ENCODE data around the gene TTLL9. TPM values are rescaled to one million over a fixed set of nuclear protein-coding genes. Genes with fewer than 3 reads are reported as not detected.

The TTLL9 gene
- total RNA-seq, 2 donors from 2014 or later, result not detected

- Histone ChIP-seq H3K4me1 (ENCODE audit: control insufficient read depth in 1 of 2, low read depth in 2 of 2) (no peaks in the 10 kb centered on the region), H3K27ac (no peak overlapping the region), H3K4me3 (no peak overlapping the region), H3K36me3 (no peaks in the 10 kb centered on the region), H3K27me3 (replicated peaks; ENCODE audit: insufficient read depth) (no peaks in the 10 kb centered on the region), H3K9me3 (no peaks in the 10 kb centered on the region)
- TF ChIP-seq CTCF (IDR thresholded peaks at IDR 0.05), result no peak
- no peak for ATAC-seq (ENCODE audit: insufficient number of reproducible peaks, low FRiP score, low read depth)
- no peak for DNase-seq (ENCODE audit: low spot score)
Observed at GRCh38 chr20:31933698-31934097, 63.3 kb downstream of the TTLL9 start.

GRCh38 chr20:31934491-31934890 is 64.1 kb downstream of the TTLL9 start:
- Histone ChIP-seq H3K36me3 (no peaks in the 10 kb centered on the region), H3K4me3 (no peak overlapping the region), H3K27me3 (replicated peaks; ENCODE audit: insufficient read depth) (no peaks in the 10 kb centered on the region), H3K9me3 (no peaks in the 10 kb centered on the region), H3K4me1 (ENCODE audit: control insufficient read depth in 1 of 2, low read depth in 2 of 2) (no peaks in the 10 kb centered on the region), H3K27ac (no peak overlapping the region)
- TF ChIP-seq CTCF (IDR thresholded peaks at IDR 0.05), result no peak
- DNase-seq (ENCODE audit: low spot score) (no peak), ATAC-seq (ENCODE audit: insufficient number of reproducible peaks, low FRiP score, low read depth) (no peak)

- DNase-seq (ENCODE audit: low spot score), result no peak
- Histone ChIP-seq H3K27ac (no peak overlapping the region), H3K9me3 (no peaks in the 10 kb centered on the region), H3K27me3 (replicated peaks; ENCODE audit: insufficient read depth) (no peaks in the 10 kb centered on the region), H3K4me1 (ENCODE audit: control insufficient read depth in 1 of 2, low read depth in 2 of 2) (no peaks in the 10 kb centered on the region), H3K36me3 (no peaks in the 10 kb centered on the region), H3K4me3 (no peak overlapping the region)
- TF ChIP-seq CTCF (IDR thresholded peaks at IDR 0.05), result no peak
- ATAC-seq (ENCODE audit: insufficient number of reproducible peaks, low FRiP score, low read depth), result no peak
Observed at GRCh38 chr20:31934968-31935764, 64.7 kb downstream of the TTLL9 start.

- H3K4me3 ChIP-seq, result no peak overlapping the region
Observed at GRCh38 chr20:31936420-31936819, 66.0 kb downstream of the TTLL9 start.

GRCh38 chr20:31937820-31938219 is 67.4 kb downstream of the TTLL9 start:
- Histone ChIP-seq H3K4me3 (no peak overlapping the region), H3K27me3 (replicated peaks; ENCODE audit: insufficient read depth) (no peaks in the 10 kb centered on the region), H3K27ac (no peak overlapping the region), H3K36me3 (no peaks in the 10 kb centered on the region), H3K9me3 (no peaks in the 10 kb centered on the region), H3K4me1 (ENCODE audit: control insufficient read depth in 1 of 2, low read depth in 2 of 2) (peaks cover 0 to 3% of the 10 kb centered on the region in 2 donors)
- no peak for ATAC-seq (ENCODE audit: insufficient number of reproducible peaks, low FRiP score, low read depth)
- DNase-seq (ENCODE audit: low spot score), result no peak
- no peak for TF ChIP-seq CTCF (IDR thresholded peaks at IDR 0.05)

More at GRCh38 chr20:31936420-31936819, 66.0 kb downstream of the TTLL9 start:
- H3K9me3 ChIP-seq, result no peaks in the 10 kb centered on the region
- H3K36me3 ChIP-seq, result no peaks in the 10 kb centered on the region
- no peaks in the 10 kb centered on the region for H3K27me3 ChIP-seq (replicated peaks; ENCODE audit: insufficient read depth)
- ATAC-seq (ENCODE audit: insufficient number of reproducible peaks, low FRiP score, low read depth) (no peak), DNase-seq (ENCODE audit: low spot score) (no peak)
- H3K27ac ChIP-seq, result no peak overlapping the region
- TF ChIP-seq CTCF (IDR thresholded peaks at IDR 0.05), result no peak
- H3K4me1 ChIP-seq (ENCODE audit: control insufficient read depth in 1 of 2, low read depth in 2 of 2), result no peaks in the 10 kb centered on the region

All from thoracic aorta (tissue), 2 donors.